Fibroblast of lung (primary cell): ENCODE measurements around the gene MAOA. TPM values are rescaled to one million over a fixed set of nuclear protein-coding genes. Genes with fewer than 3 reads are reported as not detected.

ENCODE experiments used
- DNase-seq, 2 donors: peaks; one replicate each; pipeline versions ENCODE4 v3.0.0 to v3.0.0-alpha.2; 2010; ENCODE audit warnings: low read depth in 2 of 2
- H2AFZ ChIP-seq: 2 replicates; pipeline ENCODE4 v1.5.1; 2012; ENCODE audit warnings: low read length, control low read depth, inconsistent platforms
- H3K27ac ChIP-seq: 2 replicates; pipeline ENCODE4 v1.5.1; 2011; ENCODE audit warnings: low read length, control low read depth; ENCODE audit not compliant: insufficient read depth
- H3K27me3 ChIP-seq: 2 replicates; pipeline ENCODE4 v1.5.1; 2011; ENCODE audit warnings: mild to moderate bottlenecking, low read length; ENCODE audit not compliant: control insufficient read depth, insufficient read depth
- H3K36me3 ChIP-seq: 2 replicates; pipeline ENCODE4 v1.5.1; 2011; ENCODE audit warnings: low read length; ENCODE audit not compliant: control insufficient read depth, insufficient read depth
- H3K4me1 ChIP-seq: 2 replicates; pipeline ENCODE4 v1.5.1; 2011; ENCODE audit warnings: low read length; ENCODE audit not compliant: control insufficient read depth, insufficient read depth; ENCODE audit errors: extremely low read depth
- H3K4me2 ChIP-seq: 2 replicates; pipeline ENCODE4 v1.5.1; 2011; ENCODE audit warnings: low read length, control low read depth; ENCODE audit not compliant: insufficient read depth; ENCODE audit errors: extremely low read depth
- H3K4me3 ChIP-seq, 4 experiments: fragments of 200-600 bp in 1 of 4; sonication (generic) in 1 of 4; replicated peaks in 1 of 4; 2 replicates each; pipeline ENCODE4 v1.5.1; 2011 to 2016; ENCODE audit warnings: low read length in 4 of 4, low read depth in 3 of 4, mild to moderate bottlenecking in 3 of 4, control low read depth in 2 of 4, inconsistent platforms in 1 of 4, mixed read lengths in 1 of 4; ENCODE audit not compliant: insufficient read depth in 1 of 4; ENCODE audit errors: control extremely low read depth in 1 of 4
- H3K79me2 ChIP-seq: 2 replicates; pipeline ENCODE4 v1.5.1; 2012; ENCODE audit warnings: mild to moderate bottlenecking, low read length, inconsistent platforms; ENCODE audit not compliant: control insufficient read depth, insufficient read depth
- H3K9ac ChIP-seq: 2 replicates; pipeline ENCODE4 v1.5.1; 2011; ENCODE audit warnings: mild to moderate bottlenecking, low read length, control low read depth; ENCODE audit not compliant: insufficient read depth
- H3K9me3 ChIP-seq: 2 replicates; pipeline ENCODE4 v1.5.1; 2012; ENCODE audit warnings: low read depth, low read length; ENCODE audit not compliant: control insufficient read depth, insufficient read depth
- H4K20me1 ChIP-seq: 2 replicates; pipeline ENCODE4 v1.5.1; 2011; ENCODE audit warnings: low read length; ENCODE audit not compliant: control insufficient read depth, insufficient read depth; ENCODE audit errors: extremely low read depth
- EZH2 ChIP-seq: IDR thresholded peaks from 2 replicates; pipeline ENCODE4 v1.5.1; 2012; ENCODE audit warnings: low read length, control low read depth, mild to moderate bottlenecking; ENCODE audit errors: missing control alignments
- polyA plus RNA-seq, 2 donors: library from polyadenylated mRNA; depleted of rRNA in 1 of 2; stranded (reverse) in 1 of 2; unstranded in 1 of 2; fragments of >200 nt; gene quantifications; 2 replicates each; pipeline ENCODE4 v1.2.1, GENCODE V29; 2011 to 2012; ENCODE audit warnings: missing spikeins in 1 of 2
- total RNA-seq: library from RNA; depleted of rRNA; stranded (reverse); fragments of >200 nt; gene quantifications from 2 replicates; pipeline ENCODE4 v1.2.1, GENCODE V29; 2014
- TF ChIP-seq, protein P1 (sequence below), 2 donors: IDR thresholded peaks in 1 of 2; conservative IDR thresholded peaks in 1 of 2; 1 replicate in 1 of 2; 2 replicates in 1 of 2; pipeline ENCODE4 v1.5.1; 2011 to 2012; ENCODE audit warnings: low read length in 2 of 2, control low read depth in 1 of 2, inconsistent platforms in 1 of 2, low read depth in 1 of 2, mild to moderate bottlenecking in 1 of 2

The MAOA gene
- total and polyA plus RNA-seq, 2 donors (not counting 1 experiment from before 2014, with no cell fraction given) = 12.8 to 27.6 TPM

DNA sequence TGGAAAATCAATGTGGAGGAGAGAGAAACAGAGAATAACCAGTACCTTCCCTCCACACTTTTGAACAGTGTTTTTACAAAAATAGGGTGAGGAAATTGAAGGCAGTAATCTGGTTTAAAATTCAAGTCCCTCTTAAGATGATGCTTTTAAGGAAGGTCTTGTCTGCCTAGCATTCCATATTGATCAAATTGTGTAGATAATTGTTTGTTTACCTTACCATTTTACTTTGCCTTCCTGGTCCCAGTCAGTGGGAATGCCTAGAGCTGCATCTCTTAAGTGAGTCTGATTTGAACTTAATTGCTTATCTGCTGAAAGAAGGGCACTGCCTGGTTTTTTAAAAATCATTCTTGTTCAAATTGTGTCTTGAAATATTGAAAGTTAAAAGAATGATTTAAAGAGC, 14.4 kb upstream of the MAOA start:
- H2AFZ ChIP-seq = no peak overlapping the region
- no peak overlapping the region for H3K4me3 ChIP-seq
- H3K79me2 ChIP-seq = no peaks in the 10 kb centered on the region
- DNase-seq = no peak
- no peak overlapping the region for H3K4me2 ChIP-seq
- H3K36me3 ChIP-seq = no peaks in the 10 kb centered on the region
- H4K20me1 ChIP-seq = no peaks in the 10 kb centered on the region
- no peaks in the 10 kb centered on the region for H3K9me3 ChIP-seq
- H3K27me3 ChIP-seq = no peaks in the 10 kb centered on the region
- TF ChIP-seq EZH2 = no peak
- TF ChIP-seq, protein P1, sequence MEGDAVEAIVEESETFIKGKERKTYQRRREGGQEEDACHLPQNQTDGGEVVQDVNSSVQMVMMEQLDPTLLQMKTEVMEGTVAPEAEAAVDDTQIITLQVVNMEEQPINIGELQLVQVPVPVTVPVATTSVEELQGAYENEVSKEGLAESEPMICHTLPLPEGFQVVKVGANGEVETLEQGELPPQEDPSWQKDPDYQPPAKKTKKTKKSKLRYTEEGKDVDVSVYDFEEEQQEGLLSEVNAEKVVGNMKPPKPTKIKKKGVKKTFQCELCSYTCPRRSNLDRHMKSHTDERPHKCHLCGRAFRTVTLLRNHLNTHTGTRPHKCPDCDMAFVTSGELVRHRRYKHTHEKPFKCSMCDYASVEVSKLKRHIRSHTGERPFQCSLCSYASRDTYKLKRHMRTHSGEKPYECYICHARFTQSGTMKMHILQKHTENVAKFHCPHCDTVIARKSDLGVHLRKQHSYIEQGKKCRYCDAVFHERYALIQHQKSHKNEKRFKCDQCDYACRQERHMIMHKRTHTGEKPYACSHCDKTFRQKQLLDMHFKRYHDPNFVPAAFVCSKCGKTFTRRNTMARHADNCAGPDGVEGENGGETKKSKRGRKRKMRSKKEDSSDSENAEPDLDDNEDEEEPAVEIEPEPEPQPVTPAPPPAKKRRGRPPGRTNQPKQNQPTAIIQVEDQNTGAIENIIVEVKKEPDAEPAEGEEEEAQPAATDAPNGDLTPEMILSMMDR (conservative IDR thresholded peaks at IDR 0.05 in 1 of 2, IDR thresholded peaks at IDR 0.05 in 1 of 2; ENCODE audit: low read depth in 1 of 2, low read length in 2 of 2) = no peak
- H3K9ac ChIP-seq = no peak overlapping the region
- no peak overlapping the region for H3K27ac ChIP-seq
- no peaks in the 10 kb centered on the region for H3K4me1 ChIP-seq

DNA sequence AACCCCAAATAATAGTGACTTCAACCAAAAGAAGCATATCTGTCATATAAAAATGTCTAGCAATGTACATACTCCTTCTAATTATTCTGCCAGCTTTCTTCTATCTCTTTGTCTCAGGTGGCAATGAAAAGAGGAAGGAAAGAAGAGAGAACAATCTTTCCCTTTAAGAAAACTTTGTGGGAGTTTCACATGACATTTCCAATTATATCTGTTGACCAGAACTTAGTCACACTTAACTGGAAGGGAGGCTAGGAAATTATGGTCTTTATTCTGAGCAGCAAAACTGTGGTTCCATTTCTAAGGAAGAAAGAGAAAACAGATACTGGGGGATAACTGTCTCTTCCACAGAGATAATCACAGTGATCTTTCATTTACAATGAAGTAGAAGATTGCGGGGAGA, 12.9 kb upstream of the MAOA start:
- Histone ChIP-seq H3K4me2 (no peak overlapping the region), H3K9me3 (no peaks in the 10 kb centered on the region), H4K20me1 (no peaks in the 10 kb centered on the region), H3K4me1 (no peaks in the 10 kb centered on the region), H3K27me3 (no peaks in the 10 kb centered on the region), H2AFZ (no peak overlapping the region), H3K9ac (no peak overlapping the region), H3K36me3 (no peaks in the 10 kb centered on the region), H3K27ac (no peak overlapping the region), H3K4me3 (no peak overlapping the region), H3K79me2 (no peaks in the 10 kb centered on the region)
- DNase-seq = no peak
- TF ChIP-seq EZH2 = no peak
- TF ChIP-seq, protein P1 (conservative IDR thresholded peaks at IDR 0.05 in 1 of 2, IDR thresholded peaks at IDR 0.05 in 1 of 2; ENCODE audit: low read depth in 1 of 2, low read length in 2 of 2) = no peak

DNA sequence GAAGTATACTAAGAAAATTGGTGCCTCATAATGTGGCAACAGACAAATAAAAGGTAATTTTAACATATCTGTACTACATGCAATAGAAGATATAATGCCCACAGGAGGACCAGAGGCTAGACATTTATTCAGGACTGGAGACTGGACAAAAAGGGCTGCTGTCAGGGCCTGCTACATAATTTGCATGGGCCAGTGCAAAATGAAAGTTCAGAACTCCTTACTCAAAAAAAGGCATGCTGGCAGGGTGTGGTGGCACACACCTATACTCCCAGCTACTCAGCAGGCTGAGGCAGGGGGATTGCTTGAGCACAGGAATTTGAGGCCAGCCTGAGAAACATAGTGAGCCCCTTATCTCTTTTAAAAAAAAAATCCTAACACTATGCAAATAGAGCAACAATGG, 12.4 kb upstream of the MAOA start:
- no peak overlapping the region for H3K9ac ChIP-seq
- H3K36me3 ChIP-seq = no peaks in the 10 kb centered on the region
- no peaks in the 10 kb centered on the region for H3K9me3 ChIP-seq
- TF ChIP-seq, protein P1 (conservative IDR thresholded peaks at IDR 0.05 in 1 of 2, IDR thresholded peaks at IDR 0.05 in 1 of 2; ENCODE audit: low read depth in 1 of 2, low read length in 2 of 2) = no peak
- TF ChIP-seq EZH2 = no peak
- H2AFZ ChIP-seq = no peak overlapping the region
- no peaks in the 10 kb centered on the region for H4K20me1 ChIP-seq
- DNase-seq = no peak
- H3K79me2 ChIP-seq = no peaks in the 10 kb centered on the region
- H3K27me3 ChIP-seq = no peaks in the 10 kb centered on the region
- no peak overlapping the region for H3K4me2 ChIP-seq
- no peaks in the 10 kb centered on the region for H3K4me1 ChIP-seq
- no peak overlapping the region for H3K27ac ChIP-seq
- H3K4me3 ChIP-seq = no peak overlapping the region
